ENCODE results near the gene NSUN4.

Gene NSUN4

DNA sequence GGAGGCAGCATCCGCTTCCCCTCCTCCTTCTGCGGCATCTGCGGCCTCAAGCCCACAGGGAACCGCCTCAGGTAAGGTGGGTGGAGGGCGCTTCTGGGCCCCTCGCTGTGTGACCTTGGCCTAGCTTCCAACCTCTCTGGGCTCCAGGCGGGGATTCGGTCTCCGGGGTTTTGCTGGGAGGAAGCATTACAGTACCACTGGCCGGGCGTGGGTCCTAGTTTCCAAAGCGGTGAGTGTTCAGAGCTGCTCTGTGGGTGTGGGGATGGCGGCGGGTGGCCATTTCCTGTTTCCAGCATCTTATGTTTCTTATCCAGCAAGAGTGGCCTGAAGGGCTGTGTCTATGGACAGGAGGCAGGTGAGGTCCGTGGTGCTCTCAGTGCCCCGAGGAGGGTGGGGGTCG is 65.1 kb downstream of the NSUN4 start:
- TF ChIP-seq FOXP2 (optimal IDR thresholded peaks at IDR 0.05; ENCODE audit: borderline replicate concordance, extremely low read depth, extremely low read length, insufficient read depth) (no peak), SIN3A (IDR thresholded peaks at IDR 0.05; ENCODE audit: borderline replicate concordance, insufficient read depth, low read length) (no peak)

- TF ChIP-seq TAF1 (IDR thresholded peaks at IDR 0.05; ENCODE audit: borderline replicate concordance, insufficient read depth, low read length) (no peak), FOXP2 (optimal IDR thresholded peaks at IDR 0.05; ENCODE audit: borderline replicate concordance, extremely low read depth, extremely low read length, insufficient read depth) (no peak), POLR2AphosphoS5 (IDR thresholded peaks at IDR 0.05; ENCODE audit: low read depth, low read length) (no peak), SIN3A (IDR thresholded peaks at IDR 0.05; ENCODE audit: borderline replicate concordance, insufficient read depth, low read length) (no peak), REST (IDR thresholded peaks at IDR 0.05; ENCODE audit: insufficient read depth in 1 of 2, low read depth in 2 of 2, low read length in 2 of 2) (no peak)
Measured at GRCh38 chr1:46406881-46407608, 66.4 kb downstream of the NSUN4 start.

GRCh38 chr1:46407636-46408035 is 67.0 kb downstream of the NSUN4 start:
- TF ChIP-seq POLR2AphosphoS5 (IDR thresholded peaks at IDR 0.05; ENCODE audit: low read depth, low read length) = no peak
- TF ChIP-seq REST (IDR thresholded peaks at IDR 0.05; ENCODE audit: insufficient read depth in 1 of 2, low read depth in 2 of 2, low read length in 2 of 2) = no peak
- no peak for TF ChIP-seq FOXP2 (optimal IDR thresholded peaks at IDR 0.05; ENCODE audit: borderline replicate concordance, extremely low read depth, extremely low read length, insufficient read depth)
- no peak for TF ChIP-seq TAF1 (IDR thresholded peaks at IDR 0.05; ENCODE audit: borderline replicate concordance, insufficient read depth, low read length)
- TF ChIP-seq SIN3A (IDR thresholded peaks at IDR 0.05; ENCODE audit: borderline replicate concordance, insufficient read depth, low read length) = no peak

- no peak for TF ChIP-seq SIN3A (IDR thresholded peaks at IDR 0.05; ENCODE audit: borderline replicate concordance, insufficient read depth, low read length)
Measured at GRCh38 chr1:46408356-46409062, 67.9 kb downstream of the NSUN4 start.

GRCh38 chr1:46409063-46409372 is 68.4 kb downstream of the NSUN4 start:
- TF ChIP-seq REST (IDR thresholded peaks at IDR 0.05; ENCODE audit: insufficient read depth in 1 of 2, low read depth in 2 of 2, low read length in 2 of 2) = no peak
- TF ChIP-seq FOXP2 (optimal IDR thresholded peaks at IDR 0.05; ENCODE audit: borderline replicate concordance, extremely low read depth, extremely low read length, insufficient read depth) = no peak
- TF ChIP-seq SIN3A (IDR thresholded peaks at IDR 0.05; ENCODE audit: borderline replicate concordance, insufficient read depth, low read length) = no peak
- no peak for TF ChIP-seq TAF1 (IDR thresholded peaks at IDR 0.05; ENCODE audit: borderline replicate concordance, insufficient read depth, low read length)
- TF ChIP-seq POLR2AphosphoS5 (IDR thresholded peaks at IDR 0.05; ENCODE audit: low read depth, low read length) = no peak
